Erythroblast (primary cell): ENCODE results near the gene RYR2.

ENCODE experiments used
- GATA1 ChIP-seq: IDR thresholded peaks from 2 replicates; pipeline ENCODE4 v1.6.1; 2011; ENCODE audit warnings: low read depth, mild to moderate bottlenecking, control low read depth, low read length, moderate library complexity
- POLR2A ChIP-seq: IDR thresholded peaks from 2 replicates; pipeline ENCODE4 v1.6.1; 2011; ENCODE audit warnings: mild to moderate bottlenecking, low read length

GRCh38 chr1:237342730-237343129 is 300.7 kb downstream of the RYR2 start:
- TF ChIP-seq POLR2A (no peak), GATA1 (no peak)
